DND-41 (cell line): ENCODE data around the gene ADCY10.

Experiments used
- CTCF ChIP-seq: IDR thresholded peaks from 2 replicates; pipeline ENCODE4 v1.5.1; 2012; ENCODE audit warnings: borderline replicate concordance, low read length, moderate library complexity, mild to moderate bottlenecking; ENCODE audit not compliant: poor library complexity, severe bottlenecking; ENCODE audit errors: extremely low read depth
- EZH2 ChIP-seq: IDR thresholded peaks from 3 replicates; pipeline ENCODE4 v1.6.1; 2012; ENCODE audit warnings: borderline replicate concordance, low read depth, mild to moderate bottlenecking, moderate library complexity, low read length, inconsistent platforms; ENCODE audit not compliant: severe bottlenecking

- TF ChIP-seq CTCF, result peak; percentile 21
- no peak for TF ChIP-seq EZH2
These were observed 108.8 kb downstream of the ADCY10 start for GRCh38 chr1:167805041-167805556.
